Loucy (cell line): ENCODE data around the gene CAV3.

Experiments used
- CTCF ChIP-seq: fragments of 200-600 bp; sonication (generic); conservative IDR thresholded peaks from 2 replicates; pipeline ENCODE4 v1.5.1; 2014; ENCODE audit warnings: mild to moderate bottlenecking, antibody characterized with exemption, low read length
- EZH2phosphoT487 ChIP-seq: fragments of 200-600 bp; IDR thresholded peaks from 2 replicates; pipeline ENCODE4 v1.6.1; 2018; ENCODE audit warnings: antibody characterized with exemption, mild to moderate bottlenecking, moderate library complexity, borderline replicate concordance

- TF ChIP-seq CTCF (peak; percentile 57), EZH2phosphoT487 (no peak)
These were observed 19.5 kb upstream of the CAV3 start for GRCh38 chr3:8713901-8714759.
